DND-41 (cell line): ENCODE results near the gene SLC24A3.

ENCODE experiments used
- CTCF ChIP-seq: IDR thresholded peaks from 2 replicates; pipeline ENCODE4 v1.5.1; 2012; ENCODE audit warnings: borderline replicate concordance, low read length, moderate library complexity, mild to moderate bottlenecking; ENCODE audit not compliant: poor library complexity, severe bottlenecking; ENCODE audit errors: extremely low read depth
- EZH2 ChIP-seq: IDR thresholded peaks from 3 replicates; pipeline ENCODE4 v1.6.1; 2012; ENCODE audit warnings: borderline replicate concordance, low read depth, mild to moderate bottlenecking, moderate library complexity, low read length, inconsistent platforms; ENCODE audit not compliant: severe bottlenecking

DNA sequence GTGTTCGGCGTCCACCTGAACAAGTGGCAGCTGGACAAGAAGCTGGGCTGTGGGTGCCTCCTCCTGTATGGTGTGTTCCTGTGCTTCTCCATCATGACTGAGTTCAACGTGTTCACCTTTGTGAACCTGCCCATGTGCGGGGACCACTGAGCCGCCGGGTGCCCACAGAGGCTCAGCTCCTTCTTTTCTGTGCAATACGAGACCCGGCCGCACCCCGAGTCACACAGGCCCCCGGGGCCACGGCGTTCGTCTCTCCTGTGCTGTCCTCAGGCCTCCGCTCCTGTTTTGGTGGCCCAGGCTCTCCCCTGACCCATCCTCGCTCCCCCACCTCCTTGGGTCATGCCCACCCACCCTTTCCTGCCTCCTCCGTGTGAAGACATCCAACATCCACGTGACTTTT, 508.5 kb downstream of the SLC24A3 start:
- TF ChIP-seq CTCF = no peak
- TF ChIP-seq EZH2 = no peak
